Left ventricle myocardium superior (tissue), 1 donor: ENCODE data around the gene PTPRN2. TPM values are rescaled to one million over a fixed set of nuclear protein-coding genes. Genes with fewer than 3 reads are reported as not detected.

ENCODE experiments used
- ATAC-seq: fragments of 200-7000 bp; cut with Tn5 transposase; one replicate; pipeline ENCODE4 v1.9.1; 2020; ENCODE audit warnings: mild to moderate bottlenecking, moderate library complexity
- DNase-seq: peaks from one replicate; pipeline ENCODE4 v3.0.0-alpha.2; 2020
- intact Hi-C: fragments of 100-400 bp; cut with micrococcal nuclease; formaldehyde crosslinking; loops from one replicate; pipeline ENCODE4 v1.11.0; 2022
- total RNA-seq: library from RNA; stranded (reverse); fragmentation: NEBNext Ultra II Directional; extraction: Animal tissue kit (Norgen Biotek cat#: 25700); gene quantifications from one replicate; pipeline ENCODE4 v1.2.1, GENCODE V29; 2021
- donor health status: DM: no; HTN: yes; CAD: no; lungs with severe emphysema.

PTPRN2 gene
- total RNA-seq, 1 donor from 2014 or later, result 1.3 TPM

- DNase-seq (no peak), ATAC-seq (no peak)
- intact Hi-C loops, result no loop called here
These were observed 905.3 kb downstream of the PTPRN2 start for GRCh38 chr7:157682064-157682945.

GRCh38 chr7:157679607-157680006 lies 908.0 kb downstream of the PTPRN2 start:
- ATAC-seq (no peak), DNase-seq (no peak)
- intact Hi-C loops, result no loop called here

GRCh38 chr7:157678501-157678900 lies 909.1 kb downstream of the PTPRN2 start:
- intact Hi-C loops, result no loop called here
- no peak for DNase-seq
- ATAC-seq, result no peak

GRCh38 chr7:157676456-157677255 lies 911.0 kb downstream of the PTPRN2 start:
- intact Hi-C loops, result no loop called here
- DNase-seq, result no peak
- no peak for ATAC-seq

- intact Hi-C loops, result no loop called here
- DNase-seq (no peak), ATAC-seq (no peak)
These were observed 911.6 kb downstream of the PTPRN2 start for GRCh38 chr7:157676001-157676400.

- no peak for DNase-seq
- ATAC-seq, result no peak
- intact Hi-C loops, result no loop called here
These were observed 912.1 kb downstream of the PTPRN2 start for GRCh38 chr7:157675427-157675927.

- DNase-seq, result no peak
- intact Hi-C loops, result no loop called here
- no peak for ATAC-seq
These were observed 912.8 kb downstream of the PTPRN2 start for GRCh38 chr7:157674715-157675426.

- DNase-seq (no peak), ATAC-seq (no peak)
- intact Hi-C loops, result no loop called here
These were observed 913.5 kb downstream of the PTPRN2 start for GRCh38 chr7:157674027-157674714.

- ATAC-seq (no peak), DNase-seq (no peak)
- intact Hi-C loops, result no loop called here
These were observed 914.0 kb downstream of the PTPRN2 start for GRCh38 chr7:157673573-157673972.

- no peak for DNase-seq
- intact Hi-C loops, result no loop called here
- no peak for ATAC-seq
These were observed 916.0 kb downstream of the PTPRN2 start for GRCh38 chr7:157671358-157672255.

GRCh38 chr7:157670490-157671357 lies 916.9 kb downstream of the PTPRN2 start:
- ATAC-seq (no peak), DNase-seq (no peak)
- intact Hi-C loops, result no loop called here

- intact Hi-C loops, result no loop called here
- ATAC-seq (no peak), DNase-seq (no peak)
These were observed 917.8 kb downstream of the PTPRN2 start for GRCh38 chr7:157669768-157670351.

GRCh38 chr7:157668884-157669767 lies 918.5 kb downstream of the PTPRN2 start:
- DNase-seq (no peak), ATAC-seq (no peak)
- intact Hi-C loops, result no loop called here

GRCh38 chr7:157668221-157668883 lies 919.3 kb downstream of the PTPRN2 start:
- intact Hi-C loops, result no loop called here
- no peak for ATAC-seq
- no peak for DNase-seq

- DNase-seq (no peak), ATAC-seq (no peak)
- intact Hi-C loops, result no loop called here
These were observed 919.9 kb downstream of the PTPRN2 start for GRCh38 chr7:157667731-157668130.
